Activated CD8-positive, alpha-beta memory T cell treated with anti-CD3 and anti-CD28 coated beads for 1 hour (primary cell): ENCODE measurements around the gene BHLHE23.

Experiments
- DNase-seq, 2 donors: peaks; one replicate each; pipeline ENCODE4 v3.0.0-alpha.2; 2020; ENCODE audit warnings: low read depth in 1 of 2; ENCODE audit errors: extremely low read depth in 1 of 2

Gene BHLHE23

DNA sequence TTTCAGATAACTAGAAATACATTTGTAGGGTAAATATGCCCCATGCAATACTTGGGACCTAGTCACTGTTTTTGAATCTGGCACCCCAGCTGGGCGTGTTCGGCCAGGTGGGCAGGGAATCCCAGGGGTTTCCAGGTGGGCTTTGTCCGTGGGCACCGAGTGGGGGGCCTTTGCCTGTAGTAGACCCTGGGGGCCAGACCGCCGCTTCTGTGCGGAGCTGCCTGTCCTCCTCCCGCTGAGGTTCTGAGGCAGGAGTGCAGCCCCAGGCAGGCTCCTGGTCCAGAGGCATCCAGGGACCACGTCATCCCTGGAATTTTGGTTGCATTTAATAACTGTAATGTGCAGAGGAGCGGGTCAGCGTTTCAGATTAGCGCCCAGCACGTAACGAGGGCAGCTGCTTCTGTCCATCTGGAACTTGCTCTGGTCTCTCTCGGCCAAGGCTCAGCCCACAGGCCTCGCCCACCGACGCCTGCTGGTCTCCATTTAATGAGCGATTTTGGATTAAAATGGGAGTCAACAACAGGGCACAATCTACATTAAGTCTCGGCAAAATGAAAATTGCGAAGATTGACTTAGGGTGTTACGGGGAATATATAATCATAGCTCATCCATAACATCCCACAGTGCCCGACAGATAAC, 12.8 kb downstream of the BHLHE23 start:
- DNase-seq: no peak

DNA sequence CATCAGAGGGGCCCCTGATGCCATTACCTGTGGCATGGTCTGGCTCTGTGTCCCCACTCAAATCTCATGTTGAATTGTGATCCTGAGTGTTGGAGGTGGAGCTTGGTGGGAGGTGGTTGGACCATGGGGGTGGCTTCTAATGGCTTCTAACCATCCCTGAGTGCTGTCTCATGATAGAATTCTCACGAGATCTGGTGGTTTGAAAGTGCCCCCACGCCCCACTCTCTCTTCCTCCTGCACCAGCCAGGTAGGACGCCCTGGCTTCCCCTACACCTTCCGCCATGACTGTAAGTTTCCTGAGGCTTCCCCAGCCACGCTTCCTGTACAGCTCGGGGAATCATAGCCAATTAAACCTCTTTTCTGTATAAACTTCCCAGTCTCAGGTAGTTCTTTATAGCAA, 14.9 kb downstream of the BHLHE23 start:
- DNase-seq: no peak

GRCh38 chr20:62991196-62991807, 15.5 kb downstream of the BHLHE23 start:
- no peak for DNase-seq

DNA sequence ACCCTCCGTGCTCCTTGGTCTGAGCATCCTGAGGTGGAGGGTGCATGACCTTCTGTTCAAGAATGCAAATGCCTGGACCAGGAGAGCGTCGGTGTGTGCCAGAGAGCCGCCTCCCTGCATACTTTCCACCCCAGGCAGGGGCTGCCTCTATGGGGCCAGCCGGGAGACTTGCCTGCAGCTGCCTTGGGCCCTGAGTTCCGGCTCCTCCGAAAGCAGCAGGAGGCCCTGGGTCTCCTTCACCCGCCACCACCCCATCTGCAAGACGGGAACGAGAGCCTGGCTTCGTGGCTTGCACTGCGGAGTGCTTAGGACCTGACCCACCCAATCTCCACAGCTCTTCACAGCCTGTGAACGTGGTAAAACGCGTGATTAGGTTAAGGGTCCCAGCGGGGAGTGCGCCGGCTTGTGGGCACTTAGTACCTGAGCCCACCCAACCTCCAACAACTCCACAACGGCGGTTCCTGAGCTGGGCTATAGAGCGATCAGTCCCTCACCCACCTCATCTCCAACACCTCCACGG, 16.4 kb downstream of the BHLHE23 start:
- DNase-seq: no peak

DNA sequence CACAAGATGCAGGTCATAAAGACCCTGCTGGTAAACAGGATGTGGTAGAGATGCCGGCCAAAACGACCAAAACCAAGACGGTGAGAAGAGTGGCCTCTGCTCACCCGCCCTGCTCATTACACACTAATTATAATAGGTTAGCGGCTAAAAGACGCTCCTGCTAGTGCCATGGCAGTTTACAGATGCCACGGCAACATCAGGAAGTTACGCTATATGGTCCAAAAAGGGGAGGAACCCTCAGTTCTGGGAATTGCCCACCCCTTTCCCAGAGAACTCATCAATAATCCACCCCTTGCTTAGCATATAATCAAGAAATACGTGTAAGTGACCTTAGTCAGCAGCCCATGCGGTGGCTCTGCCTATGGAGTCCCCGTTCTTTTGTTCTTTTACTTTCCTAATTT, 17.6 kb downstream of the BHLHE23 start:
- DNase-seq: no peak

DNA sequence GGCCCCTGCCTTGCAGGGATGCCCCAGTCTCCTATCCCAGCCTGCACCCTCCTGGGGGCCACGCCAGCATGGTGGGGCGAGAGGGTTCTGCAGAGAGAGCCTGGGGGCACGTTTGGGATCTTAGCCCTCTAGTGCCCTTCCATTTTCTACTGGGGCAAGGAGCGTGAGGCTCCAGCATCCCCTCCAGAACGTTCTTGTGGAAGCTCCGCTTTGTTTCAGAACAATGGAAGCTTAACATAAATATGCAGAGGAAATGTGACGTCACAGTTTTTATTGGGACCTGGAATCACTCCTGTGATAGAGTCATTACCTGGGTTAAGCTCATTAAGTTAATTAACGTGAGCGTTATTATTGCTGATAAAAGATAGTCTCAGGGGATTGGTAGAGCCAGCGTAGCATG, 19.6 kb downstream of the BHLHE23 start:
- DNase-seq: no peak

DNA sequence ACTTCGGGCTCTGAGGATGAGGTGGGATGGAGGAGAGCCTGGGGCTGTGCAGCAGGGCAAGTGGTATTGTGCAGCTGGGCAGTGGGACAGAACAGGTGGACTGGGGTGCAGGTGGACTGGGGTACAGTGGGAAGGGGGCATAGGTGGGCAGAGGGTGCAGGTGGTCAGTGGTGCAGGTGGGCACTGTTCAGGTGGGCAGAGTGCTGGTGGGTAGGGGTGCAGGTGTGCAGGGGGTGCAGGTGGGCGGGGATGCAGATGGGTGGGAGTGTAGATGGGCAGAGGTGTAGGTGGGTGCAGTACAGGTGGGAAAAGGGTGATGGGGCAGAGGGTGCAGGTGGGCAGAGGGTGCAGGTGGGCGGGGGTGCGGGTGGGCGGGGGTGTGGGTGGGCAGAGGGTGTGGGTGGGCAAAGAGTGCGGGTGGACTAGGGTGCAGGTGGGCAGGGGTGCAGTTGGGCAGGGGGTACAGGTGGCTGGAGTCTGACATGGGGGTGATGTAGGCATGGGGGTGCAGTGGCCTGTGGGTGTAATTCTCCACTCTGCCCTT, 20.4 kb downstream of the BHLHE23 start:
- no peak for DNase-seq

- no peak for DNase-seq
Observed at GRCh38 chr20:62985444-62985778, 21.4 kb downstream of the BHLHE23 start.

GRCh38 chr20:62984666-62985443, 21.9 kb downstream of the BHLHE23 start:
- DNase-seq: no peak

- no peak for DNase-seq
Observed at GRCh38 chr20:62983210-62983609, 23.6 kb downstream of the BHLHE23 start.

GRCh38 chr20:62982124-62983075, 24.4 kb downstream of the BHLHE23 start:
- no peak for DNase-seq

DNA sequence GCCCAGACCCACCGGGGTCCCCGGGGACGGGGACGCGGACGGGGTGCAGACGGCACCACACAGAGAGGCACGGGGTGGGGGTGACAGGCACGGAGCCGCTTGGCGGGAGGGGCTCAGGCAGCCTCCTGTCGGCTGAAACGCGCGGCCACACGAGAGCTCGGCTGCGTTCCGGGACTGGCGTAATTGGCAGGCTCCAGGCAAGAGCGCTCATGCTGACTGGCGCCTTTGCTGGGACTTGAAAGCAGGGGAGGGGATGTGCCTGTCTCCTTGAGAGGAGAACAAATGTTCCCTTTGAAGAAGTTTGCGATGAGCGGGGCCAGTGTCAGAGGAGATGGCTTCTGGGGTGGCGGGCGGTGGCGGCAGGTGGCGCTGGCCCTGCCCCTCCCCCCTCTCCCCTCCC, 25.8 kb downstream of the BHLHE23 start:
- DNase-seq: peak; percentile 23 to 30

DNA sequence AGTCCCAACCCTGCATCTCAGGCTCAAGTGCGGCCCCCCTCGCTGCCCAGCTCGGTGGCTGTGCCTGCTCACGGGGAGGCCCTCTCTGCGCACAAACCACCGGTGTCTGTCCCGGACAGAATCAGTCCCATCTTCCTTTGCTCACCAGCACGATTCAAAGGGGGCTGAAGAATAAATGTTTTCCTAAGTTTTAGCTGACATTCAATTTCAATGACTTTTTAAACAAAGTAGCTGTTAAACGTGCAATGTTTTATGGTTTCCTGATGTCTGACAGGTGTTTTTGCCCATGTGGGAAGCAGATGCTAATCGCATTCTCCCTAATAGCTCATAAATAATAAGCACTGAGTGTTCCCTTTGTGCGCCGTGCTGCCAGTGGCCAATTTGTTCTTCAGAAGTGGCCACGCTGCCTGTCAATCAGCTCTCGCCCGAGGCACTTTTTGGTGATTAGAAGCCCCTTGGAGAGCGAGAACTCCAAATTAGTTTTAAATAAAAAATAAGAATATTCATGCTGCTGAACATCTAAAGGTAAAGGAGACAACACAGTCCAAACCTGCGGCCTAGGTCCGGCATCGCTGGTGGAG, 26.3 kb downstream of the BHLHE23 start:
- no peak for DNase-seq

DNA sequence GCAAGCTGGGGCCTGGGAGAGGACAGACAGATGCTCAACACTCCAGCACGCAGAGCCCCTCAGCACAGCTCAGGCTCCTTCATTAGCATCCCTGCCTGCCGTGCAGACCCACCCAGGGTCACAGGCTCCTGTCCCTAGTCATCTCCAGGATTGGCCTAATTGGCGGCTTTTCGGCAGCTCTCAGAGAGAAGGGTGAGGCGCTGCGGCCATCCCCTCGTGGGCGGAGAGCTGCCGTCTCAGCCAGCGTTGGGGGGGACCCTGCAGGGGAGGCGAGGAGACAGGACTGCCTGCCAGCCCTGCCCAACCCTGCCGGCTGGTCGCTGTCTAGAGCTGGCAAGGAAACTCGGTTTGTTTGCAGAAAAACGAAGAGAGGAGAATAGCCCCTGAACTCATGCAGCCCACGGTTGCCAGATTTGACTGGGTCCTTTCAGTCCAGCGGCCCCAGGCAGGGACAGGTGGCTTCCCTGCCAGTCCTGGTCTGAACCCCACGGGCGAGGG, 26.8 kb downstream of the BHLHE23 start:
- no peak for DNase-seq

DNA sequence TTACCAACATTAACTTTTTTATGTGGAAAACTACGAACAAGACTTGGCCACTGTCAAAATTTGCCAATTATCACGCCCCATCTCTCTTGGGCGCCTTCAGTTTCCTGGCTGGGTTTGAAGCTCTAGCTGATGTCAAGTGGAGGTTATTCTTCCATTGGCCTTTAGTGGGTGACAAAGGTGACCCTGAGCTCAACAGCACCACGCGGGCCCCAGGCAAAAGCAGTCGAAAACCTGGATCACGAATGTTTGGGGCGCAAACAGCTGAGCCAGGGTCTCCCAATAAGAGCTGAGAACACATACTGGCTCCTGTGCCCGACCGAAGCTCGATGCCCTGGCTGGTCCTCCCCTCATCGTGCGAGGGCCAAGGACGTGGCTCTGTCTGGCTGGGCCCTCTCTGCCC, 27.5 kb downstream of the BHLHE23 start:
- DNase-seq: no peak

DNA sequence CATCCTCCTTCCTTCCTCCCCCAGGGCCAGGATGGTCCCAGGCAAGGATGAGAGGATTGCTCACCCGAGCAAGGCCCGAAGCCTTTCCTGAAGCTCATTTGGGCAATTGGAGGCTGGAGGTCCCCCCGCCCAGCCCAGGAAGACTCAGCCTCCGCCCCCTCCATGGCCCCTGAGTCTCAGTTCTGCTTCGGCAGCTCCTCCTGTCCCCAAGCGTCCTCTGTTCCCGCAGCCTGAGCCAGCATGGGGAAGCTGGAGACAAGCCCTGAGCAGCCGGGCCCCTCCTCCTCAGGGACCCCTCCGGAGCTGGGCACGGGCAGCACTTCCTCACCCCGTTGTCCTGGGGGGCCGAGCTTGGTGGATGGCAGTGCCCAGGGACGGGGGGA, 28.2 kb downstream of the BHLHE23 start:
- no peak for DNase-seq

DNA sequence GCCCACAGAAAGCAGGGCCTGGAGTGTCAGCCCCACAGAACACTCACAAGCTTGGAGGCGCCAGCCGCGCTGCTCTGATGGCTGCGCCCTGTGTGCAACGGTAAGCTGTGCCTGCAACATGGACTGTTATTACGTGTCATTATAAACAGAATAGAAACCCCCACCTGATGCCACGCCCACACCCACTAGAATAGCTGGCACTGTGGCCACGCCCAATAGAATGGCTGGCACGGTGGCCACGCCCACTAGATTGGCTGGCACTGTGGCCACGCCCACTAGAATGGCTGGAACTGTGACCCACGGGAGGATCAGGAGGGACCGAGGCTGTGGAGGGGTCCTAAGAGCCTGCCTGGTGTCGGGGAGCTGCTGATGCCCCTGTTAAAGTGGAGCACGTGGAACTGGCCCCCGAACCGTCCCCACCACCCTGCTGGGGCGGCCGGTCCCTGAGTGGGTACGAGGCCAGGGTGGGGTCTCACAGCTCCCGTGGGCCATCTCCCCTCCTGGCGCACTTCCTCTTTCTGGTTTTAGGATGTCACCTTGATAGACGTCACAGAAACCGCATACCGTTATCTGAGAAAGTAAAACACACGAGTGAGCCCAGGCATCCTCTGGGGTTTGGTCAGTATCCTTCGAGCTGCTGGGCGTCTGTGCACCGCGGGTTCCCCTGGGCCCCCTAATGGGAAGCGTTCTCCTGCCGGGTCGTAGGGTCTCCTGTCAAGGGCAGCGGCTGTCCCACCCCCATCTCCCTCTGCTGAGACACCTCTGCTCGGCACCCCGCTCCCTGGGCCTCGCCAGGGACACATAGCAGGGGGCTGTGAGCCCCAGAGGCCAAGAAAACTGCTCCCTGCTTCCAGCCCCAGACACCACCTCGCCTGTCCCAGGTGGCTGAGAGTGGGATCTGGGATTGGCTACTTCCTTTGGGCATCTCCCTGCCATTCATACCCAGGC, 28.9 kb downstream of the BHLHE23 start:
- peak; percentile 64 to 78 for DNase-seq

GRCh38 chr20:62976886-62977285, 29.9 kb downstream of the BHLHE23 start:
- DNase-seq: no peak
